HT-29 (cell line): ENCODE measurements around the gene SORBS1. TPM values are rescaled to one million over a fixed set of nuclear protein-coding genes. Genes with fewer than 3 reads are reported as not detected.

Experiments used
- DNase-seq: peaks from one replicate; pipeline ENCODE4 v3.0.0-alpha.2; 2015; ENCODE audit warnings: low spot score
- total RNA-seq: library from RNA; depleted of rRNA; stranded (reverse); fragments of >200 nt; shearing (Covaris generic); gene quantifications from 2 replicates; pipeline ENCODE4 v1.2.3, GENCODE V29; 2014

SORBS1 gene
- total RNA-seq, 1 experiment from 2014 or later = 1.3 TPM

- DNase-seq = no peak
Measured at GRCh38 chr10:95540514-95541052, 20.6 kb downstream of the SORBS1 start.

DNA sequence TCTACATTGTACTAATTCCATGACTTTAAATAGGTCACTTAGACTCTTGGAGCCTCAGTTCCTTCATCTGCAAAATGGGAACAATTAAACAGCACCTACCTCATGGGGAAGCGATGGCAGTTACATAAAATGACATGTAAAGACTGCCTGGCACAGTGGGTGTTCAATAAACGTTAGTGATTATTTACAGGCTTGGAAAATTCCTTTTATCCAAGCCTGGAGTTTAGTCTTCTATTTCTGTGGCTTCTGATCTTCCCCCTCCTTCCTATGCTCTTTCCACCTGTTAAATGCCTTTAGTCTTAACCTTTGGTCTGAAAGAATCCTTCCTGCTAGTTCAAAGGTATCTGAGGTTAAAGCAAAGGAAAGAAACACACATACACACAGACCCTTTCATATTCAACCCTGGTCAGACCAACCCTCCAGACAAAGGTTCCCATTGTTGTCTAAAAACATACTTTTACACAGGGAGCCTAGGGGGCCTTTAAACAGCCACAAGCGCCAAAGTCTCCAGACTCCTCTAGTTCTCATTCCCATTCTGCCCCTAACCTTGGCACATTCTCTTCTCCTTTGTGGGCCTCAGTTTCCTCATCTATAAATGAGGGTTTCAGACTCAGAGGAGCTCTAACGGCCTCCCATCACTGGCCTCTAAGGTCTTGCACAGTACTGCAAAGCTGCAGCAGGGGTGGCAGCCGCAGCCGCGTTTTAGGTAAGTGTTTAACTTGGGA is 21.4 kb downstream of the SORBS1 start:
- DNase-seq = no peak

GRCh38 chr10:95538412-95538811 is 22.8 kb downstream of the SORBS1 start:
- DNase-seq = no peak

- no peak for DNase-seq
Measured at GRCh38 chr10:95537542-95537927, 23.6 kb downstream of the SORBS1 start.

DNA sequence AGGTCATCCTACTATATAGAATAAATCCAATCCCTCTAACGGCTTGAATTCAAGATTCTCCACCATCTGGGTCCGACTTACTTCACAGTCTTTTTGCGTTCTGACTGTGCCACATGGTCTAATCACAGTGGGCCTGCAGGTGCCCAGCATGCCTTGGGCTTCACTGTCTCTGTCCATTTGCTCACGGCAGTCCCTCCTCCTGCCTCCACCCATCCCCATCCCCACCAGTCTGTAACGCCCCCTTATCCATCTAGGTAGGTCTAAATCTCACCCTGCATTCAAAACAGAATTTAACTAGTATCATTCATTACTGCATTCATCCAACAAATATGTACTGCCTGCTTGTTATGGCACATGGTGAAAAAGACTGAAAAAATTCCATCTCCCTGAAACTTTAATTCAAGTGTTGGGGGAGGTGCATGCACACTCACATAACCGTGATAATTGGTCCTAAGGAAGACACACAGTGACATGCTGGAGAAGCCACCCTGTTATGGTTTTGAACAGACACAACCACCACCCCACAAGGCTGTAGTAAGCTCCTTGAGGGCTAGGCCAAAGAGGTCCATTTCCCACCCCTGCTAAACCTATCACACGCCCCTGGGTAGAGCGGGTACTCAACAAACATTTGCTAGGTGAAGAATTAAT is 24.2 kb downstream of the SORBS1 start:
- DNase-seq = no peak

GRCh38 chr10:95536017-95536416 is 25.2 kb downstream of the SORBS1 start:
- DNase-seq = no peak

GRCh38 chr10:95535526-95535925 is 25.6 kb downstream of the SORBS1 start:
- DNase-seq = no peak

DNA sequence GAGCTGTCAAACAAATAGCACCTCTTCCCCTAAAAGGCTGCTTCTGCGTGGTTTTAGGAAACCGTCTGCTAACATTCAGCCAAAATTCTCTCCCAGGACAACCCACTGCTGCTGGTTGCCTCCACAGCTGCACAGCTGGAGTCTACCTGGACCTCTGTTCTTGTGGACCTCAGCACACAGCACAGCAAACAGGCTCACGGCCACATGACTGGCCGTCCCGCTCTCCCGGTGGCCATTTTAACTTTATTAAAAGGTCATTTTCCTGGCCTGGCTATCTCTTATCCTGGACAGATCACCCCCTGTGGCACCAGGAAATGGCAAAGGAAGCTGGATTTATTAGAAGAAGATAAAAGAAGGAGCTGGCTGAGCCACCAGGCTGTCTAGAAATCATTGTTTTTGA is 27.6 kb downstream of the SORBS1 start:
- no peak for DNase-seq

DNA sequence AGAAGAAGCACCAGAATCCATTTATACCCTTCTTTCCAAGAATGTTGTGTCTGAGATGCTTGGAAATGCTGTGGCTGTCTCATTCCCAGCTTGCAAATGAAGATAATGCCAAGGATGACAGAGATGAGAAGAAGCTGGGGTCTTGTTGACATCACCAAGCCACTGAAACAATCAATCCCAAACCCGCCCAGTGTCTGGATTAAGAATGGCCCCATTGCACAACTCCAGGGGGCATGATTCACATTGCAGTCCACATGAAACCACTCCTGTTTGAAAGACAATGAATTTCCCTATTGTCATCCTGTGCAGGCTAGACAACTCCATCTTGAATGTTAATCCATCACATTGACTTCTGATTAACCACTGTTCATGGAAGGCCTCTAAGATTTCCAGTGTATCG is 28.6 kb downstream of the SORBS1 start:
- no peak for DNase-seq

- DNase-seq = no peak
Measured at GRCh38 chr10:95531994-95532399, 29.2 kb downstream of the SORBS1 start.

DNA sequence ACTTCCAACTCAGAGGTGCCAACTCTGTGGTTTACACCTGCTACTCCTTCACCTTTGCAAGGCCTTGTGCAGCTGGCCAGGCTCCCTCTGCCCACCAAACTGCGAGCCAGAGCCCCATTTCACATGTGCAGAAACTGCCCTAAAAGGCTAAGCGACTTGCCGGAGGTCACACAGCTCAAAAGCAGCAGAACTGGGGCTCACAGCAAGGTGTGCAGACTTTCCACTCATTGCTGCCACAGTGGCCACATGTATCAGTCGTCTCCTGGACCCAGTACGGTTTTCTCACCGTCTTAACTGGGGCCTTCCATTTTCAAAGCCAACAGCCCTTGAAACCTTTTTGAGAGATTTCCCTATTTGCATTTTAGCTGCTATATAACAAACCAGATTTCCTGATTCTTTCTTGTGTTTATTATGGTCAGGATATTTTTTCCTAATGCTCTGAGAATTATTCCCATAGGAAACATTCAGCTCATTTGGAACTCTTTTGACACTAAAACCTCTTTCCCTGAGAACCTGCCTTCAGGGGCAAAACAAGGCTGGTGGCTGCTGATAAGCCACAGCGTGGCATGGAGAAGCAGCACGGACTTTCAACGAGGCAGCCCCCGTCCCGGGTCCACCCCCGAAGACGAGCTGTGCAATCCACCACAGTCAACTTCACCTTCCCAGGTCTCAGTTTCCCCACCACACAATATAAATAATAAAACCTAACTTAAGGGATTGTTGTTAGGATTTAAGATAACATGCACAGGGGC is 29.9 kb downstream of the SORBS1 start:
- DNase-seq = no peak

DNA sequence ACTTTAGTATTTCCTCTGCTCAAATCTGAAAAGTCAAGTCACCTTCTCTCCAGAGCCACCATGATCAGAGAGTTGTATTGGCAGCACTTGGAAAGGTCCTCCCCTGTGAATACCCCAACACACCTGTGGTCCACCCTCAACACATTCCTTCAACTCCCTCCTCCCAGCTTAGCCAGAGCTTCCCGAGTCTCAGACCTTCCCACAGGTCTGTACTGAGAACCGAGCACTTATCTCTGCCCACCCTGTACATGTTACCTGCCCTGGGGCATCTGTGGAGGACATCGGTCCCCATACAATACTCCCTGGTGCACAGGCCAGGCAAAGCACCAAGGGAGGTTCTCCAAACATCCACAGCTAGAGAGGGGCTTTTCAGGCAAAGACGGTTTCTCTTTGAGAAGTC is 30.6 kb downstream of the SORBS1 start:
- no peak for DNase-seq

- no peak for DNase-seq
Measured at GRCh38 chr10:95530029-95530428, 31.1 kb downstream of the SORBS1 start.

DNA sequence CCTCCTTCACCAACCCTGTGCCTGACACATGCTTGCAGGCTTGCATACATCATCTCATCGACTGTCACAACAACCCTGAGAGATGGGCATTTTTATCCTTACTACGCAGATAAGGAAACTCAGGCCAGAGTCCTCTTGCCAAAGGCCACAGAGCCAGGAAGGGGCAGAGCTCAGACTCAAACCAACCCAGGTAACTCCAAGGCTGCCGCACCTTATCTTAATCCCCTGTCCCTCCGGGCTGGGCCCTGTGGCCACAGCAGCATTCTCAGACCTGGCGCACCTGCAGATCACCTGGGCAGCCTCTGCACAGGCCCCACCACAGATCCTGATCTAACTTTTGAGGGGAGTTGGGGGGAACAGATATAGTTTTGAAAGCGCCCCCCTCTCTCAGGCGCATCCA is 35.1 kb downstream of the SORBS1 start:
- DNase-seq = no peak

GRCh38 chr10:95525033-95525418 is 36.1 kb downstream of the SORBS1 start:
- no peak for DNase-seq

GRCh38 chr10:95524358-95525032 is 36.7 kb downstream of the SORBS1 start:
- no peak for DNase-seq

GRCh38 chr10:95522117-95522516 is 39.1 kb downstream of the SORBS1 start:
- no peak for DNase-seq

DNA sequence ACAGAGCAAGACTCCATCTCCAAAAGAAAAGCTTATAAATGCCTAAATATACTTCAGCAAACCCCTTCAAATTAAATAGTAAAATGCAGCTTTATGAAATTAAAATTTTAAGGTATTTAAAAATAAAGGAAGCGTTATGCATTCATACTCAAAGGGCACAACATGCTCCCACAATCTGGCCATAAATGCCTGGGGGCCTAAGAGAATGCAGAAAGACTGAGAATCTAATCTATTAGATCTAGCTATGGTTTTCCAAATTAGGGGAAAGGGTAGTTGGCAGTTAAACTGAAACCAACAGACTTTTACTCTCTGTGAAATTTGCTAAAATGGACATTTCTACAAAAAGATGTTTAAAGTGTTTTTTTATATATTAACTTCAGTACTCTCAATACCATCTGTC is 40.6 kb downstream of the SORBS1 start:
- no peak for DNase-seq

DNA sequence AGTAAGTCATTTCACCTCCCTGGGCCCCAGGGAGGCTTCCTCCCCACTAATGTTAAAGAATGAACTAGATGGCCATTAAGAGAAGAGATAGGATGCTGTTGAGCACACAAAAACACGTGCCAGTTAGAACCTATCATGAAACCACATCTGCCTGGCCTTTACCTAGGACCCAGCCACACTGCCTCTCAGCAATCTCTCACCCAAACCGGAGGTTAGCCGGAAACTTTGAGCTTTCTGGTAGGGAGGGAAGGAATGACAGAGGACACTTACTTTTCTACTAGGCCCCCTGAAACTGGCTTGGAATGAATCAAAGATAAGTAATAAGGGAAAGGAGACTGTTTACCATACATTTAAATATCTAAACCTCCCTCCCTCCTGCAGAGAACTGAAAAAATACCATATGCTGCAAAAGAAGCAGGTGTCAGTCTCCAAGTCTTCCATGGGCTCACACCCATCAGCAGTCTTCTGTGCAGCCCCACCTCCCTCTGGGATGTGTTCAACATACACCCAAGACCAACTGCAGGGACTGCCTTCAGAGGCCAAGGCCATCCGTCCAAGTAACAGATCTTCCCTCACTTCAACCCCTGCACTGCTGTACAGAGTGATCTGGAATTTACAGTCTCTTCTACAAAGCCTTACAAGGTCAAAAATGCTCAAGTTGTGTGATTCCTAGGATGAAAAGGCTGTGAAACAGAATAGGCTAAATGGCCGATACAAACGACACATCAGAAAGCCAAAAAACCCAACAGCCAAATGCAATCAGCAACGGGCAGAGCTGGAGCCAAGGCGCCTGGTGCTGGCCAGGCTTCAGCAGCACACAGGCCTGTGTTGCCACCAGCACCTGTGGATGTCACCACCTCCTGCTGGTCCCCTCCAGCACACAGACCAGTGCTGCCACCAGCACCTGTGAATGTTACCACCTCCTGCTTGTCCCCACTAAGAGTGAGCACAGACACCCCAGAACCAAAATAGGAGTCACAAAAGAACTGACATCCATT is 42.4 kb downstream of the SORBS1 start:
- DNase-seq = no peak
